BLaER1 treated with 17β-estradiol and CSF1 and Interleukin-3, amounts not matched to agents 10 nM and 100 nM (cell line): ENCODE measurements around the gene GCK.
"Not testable (repeated sequence)": the region's sequence is repeated elsewhere in the genome, so short reads cannot be mapped to it uniquely, and the experiment has no call there.

Experiments
- H3K27ac ChIP-seq, 11 experiments: shearing (Covaris generic); formaldehyde crosslinking; 2 replicates each; pipeline ENCODE4 v1.8.1; 2022
- H3K27me3 ChIP-seq, 11 experiments: shearing (Covaris generic); formaldehyde crosslinking; 2 replicates each; pipeline ENCODE4 v1.8.1; 2022
- H3K36me3 ChIP-seq, 11 experiments: shearing (Covaris generic); formaldehyde crosslinking; 2 replicates each; pipeline ENCODE4 v1.8.1; 2022
- H3K4me1 ChIP-seq, 10 experiments: shearing (Covaris generic); formaldehyde crosslinking; 2 replicates each; pipeline ENCODE4 v1.8.1; 2022
- H3K4me2 ChIP-seq, 11 experiments: shearing (Covaris generic); formaldehyde crosslinking; 2 replicates each; pipeline ENCODE4 v1.8.1; 2022
- H3K4me3 ChIP-seq, 10 experiments: shearing (Covaris generic); formaldehyde crosslinking; 2 replicates each; pipeline ENCODE4 v1.8.1; 2022
- H3K9ac ChIP-seq, 11 experiments: shearing (Covaris generic); formaldehyde crosslinking; 2 replicates each; pipeline ENCODE4 v1.8.1; 2022
- H3K9me3 ChIP-seq, 11 experiments: shearing (Covaris generic); formaldehyde crosslinking; replicated peaks in 1 of 11; 2 replicates each; pipeline ENCODE4 v1.8.1; 2022
- H4K20me1 ChIP-seq, 11 experiments: shearing (Covaris generic); formaldehyde crosslinking; 2 replicates each; pipeline ENCODE4 v1.8.1; 2022
- Cebpa-rat ChIP-seq, 11 experiments: shearing (Covaris generic); IDR thresholded peaks; 2 replicates each; pipeline ENCODE4 v1.8.1; 2022

The GCK gene

GRCh38 chr7:44180631-44181030 lies 8.6 kb downstream of the GCK start:
- Histone ChIP-seq H3K27me3 (no peaks in the 10 kb centered on the region), H3K4me3 (no peak overlapping the region), H3K27ac (no peak overlapping the region), H3K4me2 (no peak overlapping the region), H3K36me3 (no peaks in the 10 kb centered on the region), H3K9me3 (peaks cover 15 to 25% (median 17%) of the 10 kb centered on the region in 11 experiments; a peak in 21 of 22 replicates), H3K9ac (no peak overlapping the region), H4K20me1 (no peaks in the 10 kb centered on the region), H3K4me1 (peaks cover 4 to 34% (median 12%) of the 10 kb centered on the region in 10 experiments; a peak in 16 of 20 replicates)
- no peak for TF ChIP-seq Cebpa-rat (IDR thresholded peaks at IDR 0.05)

GRCh38 chr7:44177570-44178131 lies 11.6 kb downstream of the GCK start:
- no peaks in the 10 kb centered on the region for H3K27me3 ChIP-seq
- H3K9ac ChIP-seq = no peak overlapping the region
- H4K20me1 ChIP-seq = no peaks in the 10 kb centered on the region
- peaks cover 11 to 19% (median 13%) of the 10 kb centered on the region in 11 experiments; a peak in 21 of 22 replicates for H3K9me3 ChIP-seq
- H3K4me3 ChIP-seq = no peak overlapping the region
- H3K27ac ChIP-seq = no peak overlapping the region
- no peak overlapping the region for H3K4me2 ChIP-seq
- H3K4me1 ChIP-seq = peaks cover 0 to 26% (median 7%) of the 10 kb centered on the region in 10 experiments; a peak in 9 of 20 replicates
- no peak for TF ChIP-seq Cebpa-rat (IDR thresholded peaks at IDR 0.05)
- H3K36me3 ChIP-seq = no peaks in the 10 kb centered on the region

- H3K27me3 ChIP-seq = no peaks in the 10 kb centered on the region
- H3K9me3 ChIP-seq = peaks cover 0 to 16% (median 9%) of the 10 kb centered on the region in 11 experiments; a peak in 12 of 22 replicates
- no peaks in the 10 kb centered on the region for H3K36me3 ChIP-seq
- peaks cover 0 to 26% (median 7%) of the 10 kb centered on the region in 10 experiments; a peak in 9 of 20 replicates for H3K4me1 ChIP-seq
- no peaks in the 10 kb centered on the region for H4K20me1 ChIP-seq
- TF ChIP-seq Cebpa-rat (IDR thresholded peaks at IDR 0.05) = no peak
- H3K4me3 ChIP-seq = no peak overlapping the region
- peak overlapping the region in 3 of 11 experiments; percentile 11 to 27 (median 21); a peak in 3 of 22 replicates for H3K4me2 ChIP-seq
- no peak overlapping the region for H3K27ac ChIP-seq
- H3K9ac ChIP-seq = no peak overlapping the region
Observed at GRCh38 chr7:44176486-44176885, 12.8 kb downstream of the GCK start.

GRCh38 chr7:44175730-44176129 lies 13.5 kb downstream of the GCK start:
- no peak overlapping the region for H3K9ac ChIP-seq
- TF ChIP-seq Cebpa-rat (IDR thresholded peaks at IDR 0.05) = no peak
- H3K9me3 ChIP-seq = peaks cover 0 to 16% (median 11%) of the 10 kb centered on the region in 11 experiments; a peak in 13 of 22 replicates
- H3K4me3 ChIP-seq = no peak overlapping the region
- peak overlapping the region in 1 of 11 experiments; percentile 11; a peak in 1 of 22 replicates for H3K4me2 ChIP-seq
- H3K27me3 ChIP-seq = no peaks in the 10 kb centered on the region
- peaks cover 0 to 26% (median 7%) of the 10 kb centered on the region in 10 experiments; a peak in 9 of 20 replicates for H3K4me1 ChIP-seq
- H4K20me1 ChIP-seq = no peaks in the 10 kb centered on the region
- no peak overlapping the region for H3K27ac ChIP-seq
- H3K36me3 ChIP-seq = no peaks in the 10 kb centered on the region

- not testable (repeated sequence) for H3K9ac ChIP-seq, H3K27ac ChIP-seq, H3K36me3 ChIP-seq, H3K4me3 ChIP-seq, H3K27me3 ChIP-seq, H3K4me2 ChIP-seq, H4K20me1 ChIP-seq
- Histone ChIP-seq H3K4me1 (peaks cover 0 to 22% (median 6%) of the 10 kb centered on the region in 10 experiments; a peak in 9 of 20 replicates), H3K9me3 (peaks cover 0 to 18% (median 11%) of the 10 kb centered on the region in 11 experiments; a peak in 13 of 22 replicates)
Observed at GRCh38 chr7:44174694-44174948, 14.6 kb downstream of the GCK start.

GRCh38 chr7:44173911-44174693 lies 15.1 kb downstream of the GCK start:
- Histone ChIP-seq H3K36me3 (no peaks in the 10 kb centered on the region), H3K4me1 (peaks cover 0 to 17% (median 5%) of the 10 kb centered on the region in 10 experiments; a peak in 8 of 20 replicates), H3K4me3 (no peak overlapping the region), H3K27ac (no peak overlapping the region), H3K9me3 (peaks cover 0 to 18% (median 12%) of the 10 kb centered on the region in 11 experiments; a peak in 14 of 22 replicates), H3K27me3 (no peaks in the 10 kb centered on the region), H4K20me1 (no peaks in the 10 kb centered on the region), H3K9ac (no peak overlapping the region), H3K4me2 (peak overlapping the region in 1 of 11 experiments; percentile 22; a peak in 1 of 22 replicates)
- no peak for TF ChIP-seq Cebpa-rat (IDR thresholded peaks at IDR 0.05)

- H3K9ac ChIP-seq = no peak overlapping the region
- no peaks in the 10 kb centered on the region for H3K27me3 ChIP-seq
- peaks cover 0 to 18% (median 12%) of the 10 kb centered on the region in 11 experiments; a peak in 14 of 22 replicates for H3K9me3 ChIP-seq
- H4K20me1 ChIP-seq = no peaks in the 10 kb centered on the region
- H3K4me3 ChIP-seq = no peak overlapping the region
- peaks cover 0 to 23% (median 11%) of the 10 kb centered on the region in 10 experiments; a peak in 15 of 20 replicates for H3K4me1 ChIP-seq
- H3K4me2 ChIP-seq = no peak overlapping the region
- no peak for TF ChIP-seq Cebpa-rat (IDR thresholded peaks at IDR 0.05)
- H3K27ac ChIP-seq = no peak overlapping the region
- H3K36me3 ChIP-seq = no peaks in the 10 kb centered on the region
Observed at GRCh38 chr7:44172803-44173424, 16.3 kb downstream of the GCK start.

- H3K9ac ChIP-seq = no peak overlapping the region
- no peak overlapping the region for H3K4me2 ChIP-seq
- H3K9me3 ChIP-seq = peaks cover 0 to 18% (median 12%) of the 10 kb centered on the region in 11 experiments; a peak in 14 of 22 replicates
- no peak for TF ChIP-seq Cebpa-rat (IDR thresholded peaks at IDR 0.05)
- no peak overlapping the region for H3K4me3 ChIP-seq
- H3K27me3 ChIP-seq = no peaks in the 10 kb centered on the region
- H3K36me3 ChIP-seq = no peaks in the 10 kb centered on the region
- no peak overlapping the region for H3K27ac ChIP-seq
- H4K20me1 ChIP-seq = no peaks in the 10 kb centered on the region
- H3K4me1 ChIP-seq = peaks cover 0 to 21% (median 16%) of the 10 kb centered on the region in 10 experiments; a peak in 14 of 20 replicates
Observed at GRCh38 chr7:44172352-44172751, 16.9 kb downstream of the GCK start.

GRCh38 chr7:44171901-44172300 lies 17.3 kb downstream of the GCK start:
- H3K9ac ChIP-seq, H3K4me3 ChIP-seq, H4K20me1 ChIP-seq, H3K4me2 ChIP-seq, H3K27me3 ChIP-seq, H3K36me3 ChIP-seq, H3K27ac ChIP-seq: not testable (repeated sequence)
- peaks cover 0 to 20% (median 17%) of the 10 kb centered on the region in 10 experiments; a peak in 14 of 20 replicates for H3K4me1 ChIP-seq
- peaks cover 0 to 18% (median 12%) of the 10 kb centered on the region in 11 experiments; a peak in 14 of 22 replicates for H3K9me3 ChIP-seq
